Stimulated activated naive CD8-positive, alpha-beta T cell treated with anti-CD3 and anti-CD28 coated beads, Interleukin-15, amount 100 ng/mL, for 72 hours (primary cell): ENCODE data around the gene TOGARAM2.

Source experiments
- ATAC-seq: fragments of 150-1000 bp; cut with Tn5 transposase; 2 replicates; pipeline ENCODE4 v1.10.0; 2021; ENCODE audit warnings: mild to moderate bottlenecking, moderate library complexity
- DNase-seq, 2 donors: peaks; one replicate each; pipeline ENCODE4 v3.0.0; 2021 to 2022
- H3K27ac Mint-ChIP-seq, 2 donors: one replicate each; pipeline ENCODE4 v1.8.0; 2022; ENCODE audit warnings: mild to moderate bottlenecking in 2 of 2, mixed read lengths in 2 of 2, moderate library complexity in 2 of 2
- H3K27me3 Mint-ChIP-seq: one replicate; pipeline ENCODE4 v1.8.0; 2022; ENCODE audit warnings: mixed read lengths
- H3K4me1 Mint-ChIP-seq: one replicate; pipeline ENCODE4 v1.8.0; 2022; ENCODE audit warnings: mild to moderate bottlenecking, mixed read lengths
- H3K4me3 Mint-ChIP-seq, 2 donors: one replicate each; pipeline ENCODE4 v1.8.0; 2022; ENCODE audit warnings: mild to moderate bottlenecking in 2 of 2, mixed read lengths in 2 of 2, moderate library complexity in 1 of 2
- H3K9me3 Mint-ChIP-seq, 2 donors: one replicate each; pipeline ENCODE4 v1.8.0; 2022; ENCODE audit warnings: mixed read lengths in 2 of 2

The TOGARAM2 gene

GRCh38 chr2:29005331-29005730 is 24.2 kb downstream of the TOGARAM2 start:
- DNase-seq (no peak), ATAC-seq (no peak)
- Mint-ChIP-seq H3K27ac (no peak overlapping the region), H3K27me3 (no peaks in the 10 kb centered on the region), H3K4me1 (peaks cover 31% of the 10 kb centered on the region), H3K4me3 (no peak overlapping the region), H3K9me3 (no peaks in the 10 kb centered on the region)

- H3K27ac Mint-ChIP-seq: no peak overlapping the region
- no peak for DNase-seq
- H3K27me3 Mint-ChIP-seq: no peaks in the 10 kb centered on the region
- no peak for ATAC-seq
- no peaks in the 10 kb centered on the region for H3K9me3 Mint-ChIP-seq
- peaks cover 34% of the 10 kb centered on the region for H3K4me1 Mint-ChIP-seq
- no peak overlapping the region for H3K4me3 Mint-ChIP-seq
These were observed 25.2 kb downstream of the TOGARAM2 start for GRCh38 chr2:29006092-29006979.

GRCh38 chr2:29006980-29007301 is 25.8 kb downstream of the TOGARAM2 start:
- Mint-ChIP-seq H3K4me3 (no peak overlapping the region), H3K27me3 (no peaks in the 10 kb centered on the region), H3K9me3 (no peaks in the 10 kb centered on the region), H3K4me1 (peaks cover 35% of the 10 kb centered on the region), H3K27ac (no peak overlapping the region)
- ATAC-seq (no peak), DNase-seq (no peak)

DNA sequence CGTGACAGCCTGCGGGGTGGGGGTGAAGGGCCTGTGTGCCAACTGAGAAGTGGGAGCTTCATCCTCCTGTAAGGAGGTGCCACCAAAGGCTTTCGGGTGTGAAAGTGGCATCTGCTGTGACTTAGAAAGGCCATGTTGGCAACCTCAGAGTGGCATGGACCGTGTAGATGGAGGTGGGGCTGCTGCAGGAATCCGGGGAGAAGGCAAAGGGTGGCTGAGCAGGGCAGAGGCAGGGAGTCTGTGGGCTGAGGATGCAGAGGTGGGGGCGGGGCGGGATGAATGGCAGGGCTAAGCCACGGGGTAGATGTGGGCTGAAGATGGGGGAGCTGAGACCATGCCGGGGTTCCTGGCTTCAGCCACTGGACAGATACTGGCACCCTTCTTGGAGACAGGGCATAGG is 28.2 kb downstream of the TOGARAM2 start:
- ATAC-seq (no peak), DNase-seq (no peak)
- peak overlapping the region; percentile 26 to 79 for H3K4me3 Mint-ChIP-seq
- H3K27ac Mint-ChIP-seq: peak overlapping the region; percentile 90 to 94
- no peaks in the 10 kb centered on the region for H3K27me3 Mint-ChIP-seq
- no peaks in the 10 kb centered on the region for H3K9me3 Mint-ChIP-seq
- peaks cover 57% of the 10 kb centered on the region for H3K4me1 Mint-ChIP-seq

GRCh38 chr2:29009711-29010677 is 28.9 kb downstream of the TOGARAM2 start:
- Mint-ChIP-seq H3K27ac (peak overlapping the region; percentile 90 to 94), H3K9me3 (no peaks in the 10 kb centered on the region), H3K4me1 (peaks cover 64% of the 10 kb centered on the region), H3K27me3 (no peaks in the 10 kb centered on the region), H3K4me3 (peak overlapping the region; percentile 64 to 79)
- ATAC-seq: no peak
- peak in 1 of 2 donors; percentile 30 for DNase-seq

- Mint-ChIP-seq H3K27me3 (no peaks in the 10 kb centered on the region), H3K4me3 (peak overlapping the region; percentile 64 to 79), H3K4me1 (peaks cover 74% of the 10 kb centered on the region), H3K9me3 (no peaks in the 10 kb centered on the region), H3K27ac (peak overlapping the region; percentile 87 to 92)
- ATAC-seq: peak; percentile 35
- peak; percentile 34 to 53 for DNase-seq
These were observed 29.8 kb downstream of the TOGARAM2 start for GRCh38 chr2:29010946-29011345.

GRCh38 chr2:29011418-29012060 is 30.4 kb downstream of the TOGARAM2 start:
- Mint-ChIP-seq H3K4me1 (peaks cover 80% of the 10 kb centered on the region), H3K9me3 (no peaks in the 10 kb centered on the region), H3K27ac (peak overlapping the region; percentile 87 to 92), H3K27me3 (no peaks in the 10 kb centered on the region), H3K4me3 (peak overlapping the region; percentile 64 to 79)
- DNase-seq (peak; percentile 54 to 73), ATAC-seq (peak; percentile 59)

DNA sequence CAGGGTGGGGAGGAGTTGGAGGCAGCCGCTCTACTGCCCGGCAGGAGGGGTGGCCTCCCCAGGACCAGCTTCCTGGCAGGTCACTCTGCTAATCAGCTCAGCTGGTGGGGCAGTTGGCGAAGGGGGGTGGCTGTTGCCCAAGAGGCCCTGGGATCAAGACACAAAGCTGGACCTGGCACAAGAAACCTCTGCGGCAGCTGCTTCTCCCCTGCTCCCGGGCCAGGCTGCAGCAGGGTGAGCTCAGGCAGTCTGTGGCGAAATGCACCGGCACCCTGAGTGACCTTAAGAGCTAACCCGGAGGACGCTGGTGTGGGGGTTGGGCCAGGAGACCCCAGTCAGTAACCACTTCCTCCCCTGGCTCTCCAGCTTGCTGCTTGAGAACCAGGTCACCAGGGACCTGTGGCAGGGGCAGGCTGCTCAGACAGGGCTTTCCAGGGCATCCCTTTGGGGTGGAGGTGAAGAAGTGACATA is 31.1 kb downstream of the TOGARAM2 start:
- DNase-seq: peak in 1 of 2 donors; percentile 28
- no peaks in the 10 kb centered on the region for H3K9me3 Mint-ChIP-seq
- H3K4me3 Mint-ChIP-seq: peak overlapping the region; percentile 64 to 79
- H3K27me3 Mint-ChIP-seq: no peaks in the 10 kb centered on the region
- H3K27ac Mint-ChIP-seq: no peak overlapping the region
- no peak for ATAC-seq
- H3K4me1 Mint-ChIP-seq: peaks cover 85% of the 10 kb centered on the region

DNA sequence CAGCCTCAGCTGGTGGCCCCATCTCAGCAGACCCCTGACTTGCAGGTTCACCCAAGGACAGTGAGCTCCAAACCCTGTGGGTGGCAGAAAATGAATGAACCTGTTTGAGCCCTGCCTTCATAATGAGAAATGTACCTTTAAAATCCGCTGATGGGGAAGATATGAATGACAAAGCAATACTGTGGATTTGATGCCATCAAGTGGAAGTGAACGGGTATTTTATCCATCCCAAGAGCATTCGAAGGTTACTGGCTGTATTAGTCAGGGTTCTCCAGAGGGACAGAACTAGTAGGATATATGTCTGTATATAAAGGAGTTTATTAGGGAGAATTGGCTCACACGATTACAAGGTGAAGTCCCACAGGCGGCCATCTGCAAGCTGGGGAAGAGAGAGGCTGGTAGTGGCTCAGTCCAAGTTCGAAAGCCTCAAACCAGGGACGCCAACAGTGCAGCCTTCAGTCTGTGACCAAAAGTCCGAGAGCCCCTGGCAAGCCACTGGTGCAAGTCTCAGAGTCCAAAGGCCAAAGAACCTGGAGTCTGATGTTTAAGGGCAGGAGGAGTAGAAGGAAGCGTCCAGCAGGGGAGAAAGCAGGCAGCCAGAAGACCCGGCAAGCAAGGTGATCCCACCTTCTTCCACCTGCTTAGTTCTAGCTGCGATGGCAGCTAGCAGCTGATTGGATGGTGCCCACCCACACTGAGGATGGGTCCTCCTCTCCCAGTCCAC is 32.1 kb downstream of the TOGARAM2 start:
- H3K4me1 Mint-ChIP-seq: peaks cover 90% of the 10 kb centered on the region
- DNase-seq: no peak
- H3K27ac Mint-ChIP-seq: no peak overlapping the region
- H3K27me3 Mint-ChIP-seq: no peaks in the 10 kb centered on the region
- ATAC-seq: no peak
- H3K9me3 Mint-ChIP-seq: no peaks in the 10 kb centered on the region
- H3K4me3 Mint-ChIP-seq: peak overlapping the region; percentile 88 to 92

DNA sequence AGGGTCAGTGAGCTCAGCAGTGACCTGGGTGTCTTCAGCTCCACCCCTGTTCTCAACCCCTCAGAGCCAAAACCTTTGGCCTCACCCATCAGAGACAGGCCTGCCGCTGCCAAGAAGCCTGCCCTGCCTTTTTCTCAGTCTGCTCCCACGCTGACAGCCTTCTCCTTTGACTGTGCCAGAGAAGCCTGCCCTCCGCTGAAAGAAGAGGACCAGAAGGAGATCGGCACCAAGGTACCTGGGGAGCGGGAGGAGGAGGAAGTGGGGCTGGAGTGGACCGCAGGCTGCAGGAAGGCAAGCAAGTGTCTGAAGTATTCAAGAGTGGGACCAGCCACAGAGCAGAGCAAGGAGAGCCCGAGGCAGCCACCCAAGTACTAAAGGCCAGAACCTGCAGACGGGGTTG is 33.2 kb downstream of the TOGARAM2 start:
- H3K9me3 Mint-ChIP-seq: no peaks in the 10 kb centered on the region
- ATAC-seq (peak; percentile 33), DNase-seq (peak; percentile 40 to 41)
- H3K4me3 Mint-ChIP-seq: peak overlapping the region; percentile 88 to 92
- peaks cover 83% of the 10 kb centered on the region for H3K4me1 Mint-ChIP-seq
- H3K27ac Mint-ChIP-seq: peak overlapping the region; percentile 90 to 98
- H3K27me3 Mint-ChIP-seq: no peaks in the 10 kb centered on the region

GRCh38 chr2:29014811-29015421 is 33.8 kb downstream of the TOGARAM2 start:
- peaks cover 77% of the 10 kb centered on the region for H3K4me1 Mint-ChIP-seq
- DNase-seq (peak; percentile 64 to 71), ATAC-seq (peak; percentile 85)
- no peaks in the 10 kb centered on the region for H3K27me3 Mint-ChIP-seq
- H3K4me3 Mint-ChIP-seq: peak overlapping the region; percentile 88 to 92
- H3K27ac Mint-ChIP-seq: peak overlapping the region; percentile 90 to 98
- no peaks in the 10 kb centered on the region for H3K9me3 Mint-ChIP-seq

DNA sequence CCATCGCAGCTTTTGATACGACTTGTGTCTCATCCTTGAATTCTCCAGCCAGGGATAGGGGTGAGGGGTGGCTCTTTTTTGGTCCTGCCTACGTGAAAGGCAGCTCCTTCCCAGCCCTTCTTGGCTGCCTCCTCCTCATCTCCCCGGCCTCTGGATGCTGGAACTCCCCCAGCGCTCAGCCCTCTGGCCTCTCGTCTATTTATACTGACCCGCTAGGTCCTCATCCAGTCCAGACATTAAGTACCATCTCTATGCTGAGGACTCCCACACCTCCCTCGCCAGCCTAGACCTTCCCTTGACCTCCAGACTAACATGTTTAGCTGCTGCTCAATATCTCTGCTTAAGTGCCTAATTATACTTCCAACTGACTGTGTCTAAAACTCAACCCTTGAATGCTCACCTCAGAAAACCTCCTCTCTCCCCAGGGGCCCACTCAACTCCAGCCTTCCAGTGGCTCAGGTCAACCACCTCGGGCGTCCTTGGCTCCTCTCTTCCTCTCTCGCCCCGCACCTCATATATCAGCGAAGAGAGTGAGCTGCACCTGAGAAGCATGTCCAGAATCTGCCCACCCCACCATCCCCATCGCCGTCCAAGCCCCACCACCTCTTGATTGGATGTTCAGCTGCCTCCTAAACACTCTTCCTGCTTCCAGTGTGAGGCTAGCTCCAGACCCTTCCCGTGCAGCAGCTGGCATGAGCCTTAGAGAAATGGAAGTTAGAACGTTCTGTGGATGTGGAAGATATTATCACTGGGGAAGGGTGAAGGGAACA is 34.8 kb downstream of the TOGARAM2 start:
- Mint-ChIP-seq H3K9me3 (no peaks in the 10 kb centered on the region), H3K27ac (peak overlapping the region; percentile 9 to 98)
- ATAC-seq: no peak

GRCh38 chr2:29016504-29016903 is 35.4 kb downstream of the TOGARAM2 start:
- H3K27ac Mint-ChIP-seq: peak overlapping the region in 1 of 2 donors; percentile 7
- H3K4me3 Mint-ChIP-seq: peak overlapping the region in 1 of 2 donors; percentile 2
- H3K27me3 Mint-ChIP-seq: no peaks in the 10 kb centered on the region
- H3K4me1 Mint-ChIP-seq: peaks cover 61% of the 10 kb centered on the region
- ATAC-seq (no peak), DNase-seq (no peak)
- H3K9me3 Mint-ChIP-seq: no peaks in the 10 kb centered on the region

More for the DNA sequence above, 34.8 kb downstream of the TOGARAM2 start:
- H3K4me1 Mint-ChIP-seq: peaks cover 67% of the 10 kb centered on the region
- no peaks in the 10 kb centered on the region for H3K27me3 Mint-ChIP-seq
- no peak for DNase-seq
- H3K4me3 Mint-ChIP-seq: peak overlapping the region; percentile 88 to 92
